Endothelial cell of umbilical vein (primary cell): Measurements from ENCODE around the gene CELSR1. TPM values are rescaled to one million over a fixed set of nuclear protein-coding genes. Genes with fewer than 3 reads are reported as not detected.

Experiments
- BruUV-seq: library from RNA; stranded (reverse); fragments of 400-500 nt; replicated peaks from 2 replicates; lab custom pipeline; 2021; lab: Mats Ljungman, UMichigan
- CTCF ChIA-PET: fragments of 300-600, 350-600 bp; sonication (Branson Sonifier 250); formaldehyde crosslinking; loops from one replicate; lab custom pipeline; 2021; ENCODE audit warnings: antibody characterized with exemption, inconsistent platforms; lab: Charles Lee
- POLR2A ChIA-PET: fragments of 300-600, 350-600 bp; sonication (Branson Sonifier 250); formaldehyde crosslinking; loops from one replicate; lab custom pipeline; 2021; ENCODE audit warnings: antibody characterized with exemption, inconsistent platforms; lab: Charles Lee
- DNase-seq: peaks from one replicate; pipeline ENCODE4 v3.0.0-alpha.2; 2011; ENCODE audit warnings: low read depth, low spot score
- FAIRE-seq: peaks from 2 replicates; lab custom pipeline; 2011; peaks lifted over from hg19 to GRCh38; lab: Jason Lieb, UNC
- H2AFZ ChIP-seq: 2 replicates; pipeline ENCODE4 v1.6.0; 2012; ENCODE audit warnings: low read depth, low read length, control low read depth, inconsistent platforms
- H3K27ac ChIP-seq: 2 replicates; pipeline ENCODE4 v1.5.1; 2011; ENCODE audit warnings: low read depth, mild to moderate bottlenecking, control low read depth, low read length, moderate library complexity; ENCODE audit not compliant: insufficient read depth
- H3K27me3 ChIP-seq, 2 experiments: 2 replicates each; pipeline versions ENCODE4 v1.6.0 to v1.6.1; 2011; ENCODE audit warnings: low read length in 2 of 2, mixed read lengths in 1 of 2; ENCODE audit not compliant: control insufficient read depth in 2 of 2, insufficient read depth in 2 of 2
- H3K36me3 ChIP-seq, 2 experiments: 2 replicates in 1 of 2; 3 replicates in 1 of 2; pipeline ENCODE4 v1.5.1; 2011; ENCODE audit warnings: low read length in 2 of 2, mild to moderate bottlenecking in 1 of 2, moderate library complexity in 1 of 2; ENCODE audit not compliant: control insufficient read depth in 2 of 2, insufficient read depth in 2 of 2; ENCODE audit errors: extremely low read depth in 1 of 2
- H3K4me1 ChIP-seq: 3 replicates; pipeline ENCODE4 v1.5.1; 2011; ENCODE audit warnings: mild to moderate bottlenecking, low read length; ENCODE audit not compliant: control insufficient read depth, insufficient read depth; ENCODE audit errors: extremely low read depth
- H3K4me2 ChIP-seq: 2 replicates; pipeline ENCODE4 v1.6.1; 2011; ENCODE audit warnings: low read length, control low read depth, mixed read lengths; ENCODE audit not compliant: insufficient read depth
- H3K4me3 ChIP-seq, 3 experiments: fragments of 200-600 bp in 1 of 3; sonication (generic), shearing (Covaris generic) in 1 of 3; replicated peaks in 1 of 3; 2 replicates each; pipeline ENCODE4 v1.5.1; 2011 to 2016; ENCODE audit warnings: control low read depth in 3 of 3, low read length in 3 of 3, mild to moderate bottlenecking in 2 of 3, inconsistent platforms in 1 of 3, low read depth in 1 of 3, moderate library complexity in 1 of 3; ENCODE audit not compliant: insufficient read depth in 1 of 3
- H3K79me2 ChIP-seq: 2 replicates; pipeline ENCODE4 v1.6.0; 2012; ENCODE audit warnings: low read length, inconsistent platforms; ENCODE audit not compliant: control insufficient read depth, insufficient read depth
- H3K9ac ChIP-seq: replicated peaks from 2 replicates; pipeline ENCODE3; 2011; ENCODE audit warnings: low read length, control low read depth; ENCODE audit not compliant: insufficient read depth; ENCODE audit errors: extremely low read depth
- H3K9me1 ChIP-seq: replicated peaks from 3 replicates; pipeline ENCODE4 v1.6.0; 2011; ENCODE audit warnings: mild to moderate bottlenecking, low read length; ENCODE audit not compliant: control insufficient read depth, insufficient read depth; ENCODE audit errors: extremely low read depth
- H3K9me3 ChIP-seq: replicated peaks from 2 replicates; pipeline ENCODE4 v1.5.1; 2012; ENCODE audit warnings: low read length, inconsistent platforms; ENCODE audit not compliant: control insufficient read depth, insufficient read depth
- H4K20me1 ChIP-seq: replicated peaks from 2 replicates; pipeline ENCODE3; 2011; ENCODE audit warnings: mild to moderate bottlenecking, low read length; ENCODE audit not compliant: control insufficient read depth, insufficient read depth; ENCODE audit errors: extremely low read depth
- EZH2 ChIP-seq: IDR thresholded peaks from 2 replicates; pipeline ENCODE4 v1.6.1; 2012; ENCODE audit warnings: borderline replicate concordance, low read depth, mild to moderate bottlenecking, moderate library complexity, low read length, inconsistent platforms; ENCODE audit not compliant: severe bottlenecking
- FOS ChIP-seq: IDR thresholded peaks from 2 replicates; pipeline ENCODE4 v1.6.1; 2011; ENCODE audit warnings: mild to moderate bottlenecking, low read length, moderate library complexity, borderline replicate concordance; ENCODE audit not compliant: insufficient read depth
- GATA2 ChIP-seq: IDR thresholded peaks from 2 replicates; pipeline ENCODE4 v1.7.0; 2011; ENCODE audit warnings: low read depth, mild to moderate bottlenecking, moderate library complexity, mixed read lengths, low read length; ENCODE audit not compliant: insufficient read length, insufficient read depth
- JUN ChIP-seq: IDR thresholded peaks from 2 replicates; pipeline ENCODE4 v1.6.1; 2011; ENCODE audit warnings: borderline replicate concordance, low read depth; ENCODE audit not compliant: insufficient read length, insufficient read depth
- MYC ChIP-seq: IDR thresholded peaks from one replicate; pipeline ENCODE4 v1.6.1; 2011; ENCODE audit warnings: mild to moderate bottlenecking, low read depth, low read length
- POLR2A ChIP-seq: IDR thresholded peaks from 2 replicates; pipeline ENCODE4 v1.6.1; 2012; ENCODE audit warnings: low read depth, mild to moderate bottlenecking, control low read depth, low read length
- POLR2AphosphoS5 ChIP-seq: IDR thresholded peaks from 2 replicates; pipeline ENCODE4 v1.6.1; 2012; ENCODE audit warnings: low read depth, mild to moderate bottlenecking, control low read depth, low read length, moderate library complexity; ENCODE audit not compliant: insufficient read depth
- dilution Hi-C: fragments of 300-500 bp; cut with MboI; formaldehyde crosslinking; loops from one replicate; pipeline ENCODE4 v1.15.0; 2019; ENCODE audit warnings: low sequenced_read_pairs; ENCODE audit not compliant: extremely low pct_ligation_motif_present
- intact Hi-C: fragments of 100-400 bp; cut with micrococcal nuclease; formaldehyde crosslinking; loops from one replicate; pipeline ENCODE4 v1.10.0; 2022
- polyA plus RNA-seq, 4 experiments: library from polyadenylated mRNA; depleted of rRNA in 3 of 4; stranded (reverse) in 3 of 4; unstranded in 1 of 4; fragments of >200 nt; gene quantifications; 2 replicates each; pipeline versions ENCODE4 v1.2.1 to v1.2.3, GENCODE V29; 2011 to 2012; ENCODE audit warnings: missing spikeins in 1 of 4
- total RNA-seq: library from RNA; stranded (reverse); gene quantifications from 2 replicates; pipeline ENCODE4 v1.2.3, GENCODE V29; 2021
- TF ChIP-seq, protein P1 (sequence below): IDR thresholded peaks from 2 replicates; pipeline ENCODE4 v1.6.1; 2011; ENCODE audit not compliant: insufficient read depth, insufficient read length
- TF ChIP-seq, protein P2 (sequence below), 2 donors: IDR thresholded peaks; 1 replicate in 1 of 2; 2 replicates in 1 of 2; pipeline ENCODE4 v1.5.1; 2011; ENCODE audit warnings: low read length in 2 of 2, mild to moderate bottlenecking in 2 of 2, moderate library complexity in 2 of 2, control low read depth in 1 of 2, inconsistent platforms in 1 of 2, low read depth in 1 of 2; ENCODE audit not compliant: insufficient read depth in 1 of 2; ENCODE audit errors: extremely low read depth in 1 of 2

Gene CELSR1
- total and polyA plus RNA-seq, 2 donors (not counting 3 experiments of a cell fraction or from before 2014, with no cell fraction given), result 3.7 to 5.4 TPM

- H2AFZ ChIP-seq, result no peak overlapping the region
- no peaks in the 10 kb centered on the region for H3K9me1 ChIP-seq
- BruUV-seq, result no TSS peak
- H4K20me1 ChIP-seq, result no peaks in the 10 kb centered on the region
- dilution Hi-C loops (no loop called here), intact Hi-C loops (no loop called here)
- TF ChIP-seq, protein P1, sequence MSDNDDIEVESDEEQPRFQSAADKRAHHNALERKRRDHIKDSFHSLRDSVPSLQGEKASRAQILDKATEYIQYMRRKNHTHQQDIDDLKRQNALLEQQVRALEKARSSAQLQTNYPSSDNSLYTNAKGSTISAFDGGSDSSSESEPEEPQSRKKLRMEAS, result no peak
- TF ChIP-seq, protein P2, sequence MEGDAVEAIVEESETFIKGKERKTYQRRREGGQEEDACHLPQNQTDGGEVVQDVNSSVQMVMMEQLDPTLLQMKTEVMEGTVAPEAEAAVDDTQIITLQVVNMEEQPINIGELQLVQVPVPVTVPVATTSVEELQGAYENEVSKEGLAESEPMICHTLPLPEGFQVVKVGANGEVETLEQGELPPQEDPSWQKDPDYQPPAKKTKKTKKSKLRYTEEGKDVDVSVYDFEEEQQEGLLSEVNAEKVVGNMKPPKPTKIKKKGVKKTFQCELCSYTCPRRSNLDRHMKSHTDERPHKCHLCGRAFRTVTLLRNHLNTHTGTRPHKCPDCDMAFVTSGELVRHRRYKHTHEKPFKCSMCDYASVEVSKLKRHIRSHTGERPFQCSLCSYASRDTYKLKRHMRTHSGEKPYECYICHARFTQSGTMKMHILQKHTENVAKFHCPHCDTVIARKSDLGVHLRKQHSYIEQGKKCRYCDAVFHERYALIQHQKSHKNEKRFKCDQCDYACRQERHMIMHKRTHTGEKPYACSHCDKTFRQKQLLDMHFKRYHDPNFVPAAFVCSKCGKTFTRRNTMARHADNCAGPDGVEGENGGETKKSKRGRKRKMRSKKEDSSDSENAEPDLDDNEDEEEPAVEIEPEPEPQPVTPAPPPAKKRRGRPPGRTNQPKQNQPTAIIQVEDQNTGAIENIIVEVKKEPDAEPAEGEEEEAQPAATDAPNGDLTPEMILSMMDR (IDR thresholded peaks at IDR 0.05; ENCODE audit: extremely low read depth in 1 of 2, insufficient read depth in 1 of 2, low read depth in 1 of 2, low read length in 2 of 2), result no peak
- no peak for TF ChIP-seq EZH2
- no peak for TF ChIP-seq FOS
- TF ChIP-seq GATA2, result no peak
- TF ChIP-seq POLR2A, result no peak
- TF ChIP-seq POLR2AphosphoS5, result no peak
- no peak for TF ChIP-seq MYC
- no peak for TF ChIP-seq JUN
- H3K4me2 ChIP-seq, result no peak overlapping the region
- no peaks in the 10 kb centered on the region for H3K27me3 ChIP-seq
- H3K4me1 ChIP-seq, result peaks cover 6% of the 10 kb centered on the region
- CTCF ChIA-PET, result no interaction called here
- H3K27ac ChIP-seq, result no peak overlapping the region
- H3K9me3 ChIP-seq, result no peaks in the 10 kb centered on the region
- no peaks in the 10 kb centered on the region for H3K36me3 ChIP-seq
- FAIRE-seq, result no peak
- H3K4me3 ChIP-seq, result no peak overlapping the region
- POLR2A ChIA-PET, result no interaction called here
- H3K9ac ChIP-seq, result no peak overlapping the region
- no peaks in the 10 kb centered on the region for H3K79me2 ChIP-seq
- no peak for DNase-seq
Observed at GRCh38 chr22:46371623-46372226, 165.7 kb downstream of the CELSR1 start.
